Activated CD4-positive, alpha-beta T cell treated with anti-CD3 and anti-CD28 coated beads, Interleukin-2, Interleukin-4, amounts not matched to agents 100 ng/mL and 50 ng/mL, durations not matched to agents 16 hours and 8 hours (primary cell): ENCODE data around the gene PCSK2.
"Not testable (repeated sequence)": the region's sequence is repeated elsewhere in the genome, so short reads cannot be mapped to it uniquely, and the experiment has no call there.

Source experiments
- DNase-seq: peaks from one replicate; pipeline ENCODE4 v3.0.0-alpha.2; 2020; ENCODE audit warnings: low spot score

Gene PCSK2, protein sequence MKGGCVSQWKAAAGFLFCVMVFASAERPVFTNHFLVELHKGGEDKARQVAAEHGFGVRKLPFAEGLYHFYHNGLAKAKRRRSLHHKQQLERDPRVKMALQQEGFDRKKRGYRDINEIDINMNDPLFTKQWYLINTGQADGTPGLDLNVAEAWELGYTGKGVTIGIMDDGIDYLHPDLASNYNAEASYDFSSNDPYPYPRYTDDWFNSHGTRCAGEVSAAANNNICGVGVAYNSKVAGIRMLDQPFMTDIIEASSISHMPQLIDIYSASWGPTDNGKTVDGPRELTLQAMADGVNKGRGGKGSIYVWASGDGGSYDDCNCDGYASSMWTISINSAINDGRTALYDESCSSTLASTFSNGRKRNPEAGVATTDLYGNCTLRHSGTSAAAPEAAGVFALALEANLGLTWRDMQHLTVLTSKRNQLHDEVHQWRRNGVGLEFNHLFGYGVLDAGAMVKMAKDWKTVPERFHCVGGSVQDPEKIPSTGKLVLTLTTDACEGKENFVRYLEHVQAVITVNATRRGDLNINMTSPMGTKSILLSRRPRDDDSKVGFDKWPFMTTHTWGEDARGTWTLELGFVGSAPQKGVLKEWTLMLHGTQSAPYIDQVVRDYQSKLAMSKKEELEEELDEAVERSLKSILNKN

DNA sequence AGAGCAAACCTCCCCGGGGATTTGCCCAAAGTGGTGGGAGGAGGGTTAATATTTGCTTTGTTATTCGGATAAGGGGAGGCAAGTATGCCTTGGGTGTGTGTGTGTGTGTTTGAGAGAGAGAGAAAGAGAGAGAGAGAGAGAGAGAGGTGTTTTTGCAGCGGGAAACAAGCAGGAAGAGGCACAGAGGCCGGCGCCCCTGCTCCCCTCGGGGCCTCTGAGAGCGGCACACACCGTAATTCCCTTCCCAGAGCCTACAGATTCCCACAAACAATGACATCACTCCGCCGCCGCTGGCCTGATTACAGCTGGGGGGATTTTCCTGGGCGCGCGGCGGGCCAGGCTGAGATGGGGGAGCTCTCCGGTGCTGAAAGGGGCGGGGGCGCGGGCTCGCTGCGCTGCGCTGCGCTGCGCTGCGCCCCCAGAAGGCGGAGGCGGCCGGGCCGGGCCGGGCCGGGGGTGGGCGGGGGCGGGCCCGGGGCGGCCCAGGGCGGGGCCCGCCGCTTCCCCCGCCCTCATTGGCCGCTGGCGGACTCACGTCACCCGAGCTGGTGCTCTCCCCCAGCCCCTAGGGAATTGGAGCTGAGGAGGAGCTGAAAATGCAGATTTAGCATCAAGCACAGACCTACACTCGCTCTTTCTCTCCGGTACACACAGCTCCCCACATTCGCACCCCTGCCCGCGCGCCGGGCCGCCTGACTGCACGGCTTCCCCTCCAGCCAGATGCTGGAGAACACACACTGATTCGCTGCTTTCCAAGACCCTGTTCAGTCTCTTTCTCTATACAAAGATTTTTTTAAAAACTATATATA lies at the start of gene PCSK2:
Gene PCSK2 (plus strand): TSS at position 631 of the 809 bp plus-strand sequence. CDS start 266 bp downstream, outside the sequence.
- no peak for DNase-seq

DNA sequence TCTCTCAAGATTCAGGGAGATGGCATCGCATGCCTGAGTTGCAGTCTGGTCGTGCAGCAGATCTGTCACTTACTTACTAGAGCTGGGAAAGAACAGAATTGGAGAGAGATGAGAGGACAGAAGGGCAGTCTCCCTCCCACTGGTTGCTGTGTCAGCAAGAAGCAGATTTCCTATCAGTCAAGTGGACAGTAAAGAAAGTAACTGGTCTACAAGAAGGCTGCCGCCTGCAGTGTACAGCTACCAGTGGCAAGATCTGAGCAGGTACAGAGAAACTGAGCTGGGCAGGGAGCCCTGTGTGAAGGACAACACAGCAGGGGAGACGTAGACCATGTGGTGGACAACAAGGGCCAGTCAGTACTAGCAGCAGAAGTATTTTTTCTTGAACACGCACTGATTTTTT lies 49.5 kb upstream of the PCSK2 start:
- DNase-seq = no peak

DNA sequence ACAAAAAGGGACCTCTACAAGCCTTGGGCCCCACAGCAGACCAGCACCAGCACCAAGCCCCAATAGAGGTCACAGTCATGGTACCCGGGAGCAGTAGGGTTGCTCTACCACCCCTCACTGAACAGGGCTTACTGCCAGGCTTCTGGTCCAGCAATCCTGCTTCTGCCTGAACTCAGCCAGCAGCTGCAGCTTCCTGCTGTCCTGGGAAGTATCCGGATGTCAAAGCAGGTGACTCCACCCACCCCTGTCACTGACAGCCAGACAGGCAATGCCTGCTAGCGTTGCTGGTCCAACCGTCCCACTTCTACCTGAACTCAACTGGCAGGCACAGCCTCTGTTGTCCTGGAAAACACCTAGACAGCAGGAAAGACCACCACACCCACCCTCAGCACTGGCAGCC lies 47.0 kb upstream of the PCSK2 start:
- no peak for DNase-seq

DNA sequence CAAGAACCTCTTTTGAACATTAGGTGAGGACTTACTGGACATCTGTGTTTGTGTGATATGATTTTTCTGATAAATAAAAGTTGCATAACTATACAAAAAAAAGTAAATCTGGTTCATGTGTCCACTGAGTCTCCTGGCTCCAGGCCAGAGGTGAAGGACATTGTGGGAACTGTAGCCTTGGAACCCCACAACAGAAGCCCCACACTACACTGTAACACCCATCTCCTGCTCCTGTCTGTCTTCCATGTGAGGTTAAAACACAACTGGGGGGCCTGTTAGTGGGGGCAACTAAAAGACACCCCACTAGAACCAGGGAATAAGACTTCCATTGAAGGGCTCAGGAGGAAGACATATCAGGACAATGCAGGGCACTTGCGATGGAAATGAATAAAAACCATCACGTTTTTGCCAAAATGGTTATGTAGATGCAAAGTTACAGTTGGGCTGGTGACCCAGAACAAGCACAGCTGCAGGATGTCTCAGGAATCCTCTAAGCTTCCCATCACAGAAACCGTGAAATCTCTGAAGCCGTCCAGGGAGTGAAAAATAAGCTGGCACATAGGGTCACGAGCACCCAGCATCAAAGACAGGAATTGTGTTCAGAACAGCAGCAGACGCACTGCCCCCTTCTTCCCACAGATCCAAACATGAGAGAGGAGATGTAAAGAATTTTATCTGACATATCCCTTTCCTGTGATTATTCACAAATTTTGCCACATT lies 36.7 kb upstream of the PCSK2 start:
- DNase-seq = no peak

DNA sequence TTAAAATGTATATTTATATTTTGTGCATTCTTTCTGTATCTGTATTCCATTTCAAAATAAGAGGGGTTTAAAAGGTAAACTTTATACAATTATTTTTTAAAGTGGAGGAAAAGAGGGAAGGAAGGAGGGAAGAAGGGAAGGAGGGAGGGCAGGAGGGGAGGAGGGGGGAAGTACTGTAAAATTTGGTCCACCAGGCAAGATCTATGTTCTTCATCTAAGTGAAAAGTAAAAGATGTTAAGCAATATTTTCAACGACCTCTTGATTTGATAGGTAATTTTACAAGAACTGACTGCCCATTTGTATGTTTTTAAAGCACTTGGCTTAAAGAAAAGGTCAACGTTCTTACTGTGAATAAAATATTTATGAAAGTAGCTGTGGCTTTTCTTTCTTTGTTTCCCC lies 29.8 kb upstream of the PCSK2 start:
- no peak for DNase-seq

DNA sequence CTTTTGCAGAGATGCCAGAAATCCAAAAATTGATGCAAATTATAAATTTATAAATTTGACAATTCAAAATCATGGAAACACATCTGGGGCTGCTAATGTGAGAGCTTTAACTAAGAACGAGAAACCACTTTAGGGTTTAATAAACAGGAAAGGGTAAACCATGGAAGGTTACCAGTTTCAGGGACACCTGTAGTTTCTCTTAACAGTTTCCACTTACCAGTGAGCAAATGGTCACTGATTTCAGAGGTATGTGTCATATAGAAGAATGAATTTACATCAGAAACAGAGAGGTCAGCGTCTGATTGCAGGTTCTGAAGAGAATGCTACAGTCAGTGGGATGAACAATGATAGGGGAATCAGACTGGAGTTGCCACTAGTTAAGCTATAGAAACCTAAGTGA lies 24.8 kb upstream of the PCSK2 start:
- no peak for DNase-seq

DNA sequence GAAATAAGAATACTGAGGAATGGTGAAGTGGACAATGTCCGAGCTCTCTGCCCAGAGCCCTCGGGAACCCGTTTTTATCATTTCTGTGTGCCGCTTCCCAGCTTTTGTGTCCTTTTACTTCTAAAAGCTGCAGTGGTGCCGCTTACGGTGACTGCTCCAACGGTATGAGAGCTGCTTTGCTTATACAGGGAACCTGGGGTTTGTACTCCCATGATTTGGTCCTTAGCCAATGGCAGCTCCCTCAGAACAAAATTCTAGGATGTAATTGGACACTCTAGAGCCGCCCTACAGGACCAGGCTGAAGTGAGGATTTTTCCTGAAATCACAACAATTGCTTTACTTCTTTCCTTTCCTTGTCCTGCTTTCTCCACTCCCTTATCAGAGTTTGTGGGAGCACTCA lies 24.2 kb upstream of the PCSK2 start:
- no peak for DNase-seq

DNA sequence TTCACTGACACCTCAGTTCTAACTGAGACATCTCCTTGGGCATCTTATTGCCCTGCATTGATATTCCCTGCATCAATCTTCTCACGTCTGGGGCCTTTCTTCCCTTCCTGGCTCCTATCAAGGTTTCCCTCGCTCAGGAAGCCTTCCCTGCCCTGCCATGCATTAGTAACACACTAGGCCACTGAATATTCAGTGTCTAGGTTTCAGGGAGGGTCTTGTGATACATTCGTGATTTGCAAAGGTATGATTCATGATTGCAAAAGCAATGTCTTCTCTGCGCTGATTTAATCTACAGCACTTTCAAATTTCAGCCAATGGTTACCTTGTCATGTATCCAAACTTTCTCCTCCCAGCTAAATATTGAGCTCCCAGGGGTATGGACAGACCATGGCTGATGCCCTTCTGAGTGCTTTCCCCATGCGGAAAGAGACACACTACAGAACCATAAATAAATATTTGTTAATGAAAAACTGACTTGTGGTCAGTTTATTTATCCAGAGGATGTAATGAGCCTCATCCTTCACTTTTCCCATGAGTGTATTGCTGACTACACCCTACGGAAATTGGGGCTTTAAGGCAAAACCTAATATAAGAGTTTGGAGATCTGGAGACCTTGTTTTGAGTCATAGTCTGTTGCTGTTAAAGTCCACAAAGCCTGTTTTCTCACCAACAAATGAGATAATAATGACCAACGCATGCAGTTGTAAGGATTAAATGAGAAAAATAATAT lies 21.6 kb upstream of the PCSK2 start:
- no peak for DNase-seq

DNA sequence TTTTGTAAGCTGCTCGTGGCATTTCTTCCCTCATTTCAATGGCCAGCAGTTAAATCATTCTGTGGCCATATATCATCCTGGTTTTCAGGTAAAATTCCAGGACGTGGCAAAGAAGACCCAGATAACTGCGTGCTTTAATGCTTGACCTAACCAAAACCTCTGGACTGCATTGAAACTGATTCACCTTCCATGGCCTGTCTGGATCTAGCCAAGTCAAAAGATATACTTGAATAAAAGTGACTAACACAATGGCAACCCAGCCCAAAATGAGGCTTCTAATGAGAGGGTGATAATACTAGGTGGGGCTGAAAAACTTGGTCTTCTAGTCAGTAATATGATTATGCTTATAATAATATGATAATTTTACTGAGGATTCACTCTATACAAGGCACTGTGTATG lies 16.5 kb upstream of the PCSK2 start:
- no peak for DNase-seq

DNA sequence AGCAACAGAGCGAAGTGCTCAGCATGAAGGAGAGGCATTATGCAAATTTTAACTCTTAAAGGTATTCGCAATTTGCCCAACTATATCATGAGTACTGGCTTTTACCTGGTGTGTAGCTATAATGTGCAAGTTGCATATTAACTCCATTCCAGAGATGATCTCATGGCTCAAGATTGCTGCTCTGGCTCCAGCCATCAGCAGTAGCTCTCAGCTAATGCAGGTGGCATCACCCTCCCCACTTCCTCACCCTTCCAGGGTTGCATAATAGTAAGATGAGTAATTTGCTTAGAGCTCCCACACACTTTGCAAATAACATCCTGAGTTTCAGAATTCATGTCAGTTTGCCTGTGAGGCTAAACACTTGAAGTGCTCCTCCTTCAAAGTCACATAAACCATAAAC lies 15.9 kb upstream of the PCSK2 start:
- DNase-seq = no peak

DNA sequence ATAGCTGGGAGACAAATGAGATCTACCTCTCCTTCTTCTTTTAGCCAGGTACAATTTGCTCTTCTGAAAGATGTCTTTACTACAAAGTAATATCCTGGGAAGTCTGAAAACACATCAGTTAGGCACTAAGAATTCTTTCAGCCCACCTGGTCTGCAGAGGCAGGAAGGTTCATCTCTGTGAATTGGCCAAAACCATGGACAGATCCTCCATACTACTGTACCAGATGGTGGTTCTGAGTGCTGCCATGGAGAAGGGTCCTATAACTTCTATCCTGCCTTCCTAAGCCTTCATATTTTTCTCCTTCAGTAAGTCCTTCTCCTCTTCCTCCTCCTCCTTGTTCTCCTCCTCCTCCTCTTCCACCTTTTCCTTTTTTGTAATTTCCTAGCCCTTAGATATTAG lies 11.7 kb upstream of the PCSK2 start:
- DNase-seq = no peak

DNA sequence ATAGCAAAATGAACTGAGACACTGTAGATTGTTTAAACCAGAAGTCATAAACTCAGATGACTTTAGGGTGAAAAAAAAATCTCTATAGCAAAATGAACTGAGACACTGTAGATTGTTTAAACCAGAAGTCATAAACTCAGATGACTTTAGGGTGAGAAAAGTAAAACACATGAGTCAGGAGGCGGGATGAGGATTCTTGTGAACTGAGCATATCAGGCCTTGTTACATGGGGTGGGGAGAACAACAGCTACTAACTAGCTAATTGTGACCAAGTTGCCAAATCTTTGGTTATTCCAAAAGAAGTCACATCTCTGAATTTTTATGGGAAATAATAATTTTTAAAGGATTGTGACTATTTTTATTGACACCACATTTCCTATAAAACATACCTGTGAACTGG lies 7.0 kb upstream of the PCSK2 start:
- DNase-seq = not testable (repeated sequence)

DNA sequence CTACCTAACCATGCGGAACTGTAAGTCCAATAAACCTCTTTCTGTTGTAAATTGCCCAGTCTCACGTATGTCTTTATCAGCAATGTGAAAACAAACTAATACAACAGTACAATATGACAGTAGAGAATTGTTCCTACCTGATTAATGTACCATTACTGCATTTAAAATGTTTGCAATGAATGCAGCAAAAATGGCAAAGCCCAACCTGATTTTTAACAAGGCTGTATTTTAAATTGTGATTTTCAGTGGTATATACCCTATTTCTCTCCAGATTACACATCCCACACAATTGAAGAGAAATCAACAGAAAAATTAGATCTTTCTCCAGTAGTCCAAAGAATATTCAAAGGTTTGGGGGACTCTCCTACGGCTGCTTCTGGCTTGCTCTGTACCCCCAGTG lies 3.3 kb upstream of the PCSK2 start:
- no peak for DNase-seq

DNA sequence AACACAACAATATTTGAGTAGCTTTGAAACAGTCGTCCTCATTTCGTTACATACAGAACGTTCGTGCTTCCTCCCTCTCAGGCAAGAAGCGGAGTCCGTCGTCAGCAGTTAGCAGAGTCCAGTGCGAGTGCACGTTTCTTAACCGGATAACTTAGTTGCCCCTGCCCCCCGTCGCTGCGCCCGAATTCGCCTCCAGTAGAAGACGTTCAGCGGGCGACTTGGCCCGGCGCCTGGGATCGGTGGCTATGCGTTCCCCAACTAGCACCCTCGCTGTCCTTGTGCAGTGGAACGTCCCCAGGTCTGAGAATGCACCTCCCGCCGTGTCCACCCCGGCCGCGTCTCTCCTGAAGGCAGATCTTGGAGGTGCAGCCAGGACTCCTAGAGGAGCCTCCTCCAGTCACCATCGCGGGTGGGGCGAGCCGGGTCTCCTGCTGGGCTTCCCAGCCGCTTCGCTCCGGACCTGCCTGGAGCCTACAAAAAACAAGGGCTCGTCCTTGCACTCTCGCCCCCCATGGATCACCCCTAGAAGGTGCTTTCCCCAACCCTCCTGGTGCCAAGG lies 910 bp upstream of the PCSK2 start:
- DNase-seq = no peak

DNA sequence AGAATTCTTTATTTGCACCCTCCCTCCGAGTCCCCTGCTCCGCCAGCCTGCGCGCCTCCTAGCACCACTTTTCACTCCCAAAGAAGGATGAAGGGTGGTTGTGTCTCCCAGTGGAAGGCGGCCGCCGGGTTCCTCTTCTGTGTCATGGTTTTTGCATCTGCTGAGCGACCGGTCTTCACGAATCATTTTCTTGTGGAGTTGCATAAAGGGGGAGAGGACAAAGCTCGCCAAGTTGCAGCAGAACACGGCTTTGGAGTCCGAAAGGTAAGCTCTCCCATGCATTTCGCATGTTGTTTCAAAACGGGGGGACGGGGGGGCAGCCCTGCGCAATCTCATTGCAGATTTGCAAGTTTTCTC lies 357 bp downstream of the PCSK2 start:
- DNase-seq = no peak

DNA sequence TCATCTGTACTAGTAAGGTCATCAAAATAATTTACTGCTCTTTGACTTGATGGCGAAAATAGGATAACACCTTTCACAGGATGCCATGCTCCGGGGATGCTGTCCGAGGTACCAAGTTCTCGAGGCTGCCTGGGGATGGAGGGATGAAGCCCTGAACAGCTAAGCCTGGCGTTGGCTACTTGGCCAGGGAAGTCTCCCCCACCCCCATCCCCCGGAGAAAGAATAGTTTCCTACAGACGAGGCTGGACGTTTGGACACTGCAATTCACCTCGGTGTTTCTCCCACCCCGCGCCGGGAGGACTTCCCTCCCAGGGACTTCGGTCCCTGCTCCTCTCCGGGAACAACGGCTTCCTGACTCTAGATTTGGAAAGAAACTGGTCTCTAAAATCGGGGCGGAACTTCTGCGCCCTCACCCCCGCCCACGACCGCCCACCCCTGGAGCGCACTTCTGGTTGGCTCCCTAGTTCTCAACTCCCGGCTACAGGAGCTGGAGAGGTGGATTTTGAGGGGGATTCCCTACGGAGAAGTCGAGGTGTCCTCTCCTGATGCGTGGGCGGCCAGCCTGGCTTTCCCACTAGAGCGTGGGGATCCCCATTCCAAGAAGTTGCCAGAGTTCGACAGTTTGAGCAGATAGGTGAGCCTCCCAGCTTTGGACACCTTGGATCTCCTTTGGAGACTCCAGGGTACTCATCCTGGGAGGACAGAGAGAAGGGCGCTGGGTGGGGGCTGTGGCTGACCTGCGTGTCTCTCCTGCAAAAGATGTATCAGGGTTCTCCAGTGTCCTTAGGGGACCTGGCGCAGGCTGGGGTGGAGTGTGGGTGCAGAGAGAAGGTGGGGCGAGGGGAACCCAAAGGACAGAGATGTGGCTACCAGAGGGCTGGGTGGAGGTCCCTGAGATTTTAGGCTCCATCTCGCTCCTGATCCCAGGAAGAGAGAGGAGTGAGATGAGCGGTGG lies 1.1 kb downstream of the PCSK2 start:
- no peak for DNase-seq

DNA sequence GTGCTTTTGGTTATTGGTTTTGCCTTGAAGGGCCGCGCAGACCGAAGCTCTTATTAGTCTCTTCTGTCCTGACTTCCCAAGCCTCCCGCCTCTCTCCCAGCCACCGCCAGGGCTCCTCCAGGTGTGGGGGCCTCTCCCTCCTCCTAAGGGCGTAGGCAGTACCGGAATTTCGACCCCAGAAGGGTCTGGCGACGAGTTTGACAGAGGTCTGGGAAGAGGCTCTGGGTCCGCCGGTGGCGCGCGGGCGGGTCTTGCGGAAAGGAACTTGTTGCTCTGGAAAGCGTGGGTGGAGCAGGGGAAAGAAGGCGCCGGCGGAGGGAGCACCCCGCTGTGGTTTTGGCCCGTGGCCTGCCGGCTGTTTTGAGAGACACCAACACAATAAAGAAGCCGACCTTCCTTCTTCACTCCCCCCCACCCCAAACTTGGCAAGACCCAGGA lies 1.8 kb downstream of the PCSK2 start:
- DNase-seq = no peak

DNA sequence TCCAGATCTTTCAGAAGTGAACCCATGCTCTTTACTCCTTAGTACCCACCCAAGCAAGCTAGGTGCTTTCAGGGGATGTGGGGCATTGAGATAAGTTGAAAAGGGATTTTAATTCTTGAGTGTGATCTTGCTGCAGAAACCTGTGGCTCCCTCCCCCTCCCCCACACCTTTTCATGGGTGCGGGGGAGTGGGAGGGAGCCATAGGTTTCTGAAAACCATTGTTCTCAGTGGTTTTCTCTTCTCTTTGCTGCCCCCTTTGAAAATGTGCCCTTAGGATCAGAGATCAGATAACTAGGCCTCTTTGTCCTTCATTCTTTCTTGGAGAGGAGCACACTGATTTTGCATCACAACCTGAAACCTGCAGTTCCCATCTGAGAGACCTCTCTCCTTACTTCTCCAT lies 2.4 kb downstream of the PCSK2 start:
- DNase-seq = no peak

DNA sequence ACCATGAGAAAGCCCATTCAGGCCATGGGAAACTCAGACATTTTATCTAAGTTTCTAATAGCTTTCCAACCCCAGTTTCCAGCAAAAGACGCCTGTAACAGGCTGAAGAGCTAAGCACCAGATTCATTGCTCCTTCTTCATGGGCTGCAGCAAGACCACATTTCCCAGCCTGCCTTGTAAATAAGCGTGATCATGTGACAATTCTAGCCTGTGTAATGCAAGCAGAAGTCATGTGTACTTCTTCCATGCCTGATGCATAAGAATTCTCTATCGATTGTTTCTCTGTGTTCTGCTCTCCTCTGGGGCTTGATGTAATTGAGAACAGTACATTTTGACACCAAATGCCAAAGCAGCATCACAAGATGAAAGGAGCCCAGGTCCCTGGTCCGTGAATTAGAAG lies 6.8 kb downstream of the PCSK2 start:
- no peak for DNase-seq

DNA sequence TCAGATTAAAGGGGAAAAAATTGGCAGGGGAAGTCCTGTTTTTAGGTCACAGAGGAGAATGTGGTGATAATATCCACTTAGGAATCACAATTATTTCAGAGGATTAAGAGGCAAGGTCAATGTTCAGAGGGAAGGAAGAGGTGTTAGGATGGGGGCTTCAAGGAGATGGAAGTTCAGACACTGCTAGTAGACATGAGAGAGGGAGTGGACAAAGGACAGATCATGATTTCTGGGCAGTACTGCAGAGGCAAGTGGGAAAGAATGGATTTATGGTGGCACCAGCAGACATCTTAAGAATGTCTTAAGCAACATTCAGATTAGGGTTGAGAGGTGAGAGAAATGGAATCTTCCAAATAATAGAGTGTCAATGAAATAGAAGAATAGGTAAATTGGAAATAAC lies 9.9 kb downstream of the PCSK2 start:
- no peak for DNase-seq
